Stimulated activated CD4-positive, alpha-beta T cell treated with anti-CD3 and anti-CD28 coated beads, Interleukin-15, amount 100 ng/mL, for 1 hour (primary cell): ENCODE measurements around the gene ZNF888.
A peak's percentile ranks its signal among the peaks of the same experiment; 100 is the strongest.
"Not testable (repeated sequence)": the region's sequence is repeated elsewhere in the genome, so short reads cannot be mapped to it uniquely, and the experiment has no call there.

ENCODE experiments used
- DNase-seq, 2 donors: peaks; one replicate each; pipeline ENCODE4 v3.0.0-alpha.2; 2020; ENCODE audit warnings: low read depth in 1 of 2, low spot score in 1 of 2

Gene ZNF888

GRCh38 chr19:52922841-52923777 lies at the start of gene ZNF888:
Gene ZNF888 (minus strand): TSS chr19:52923428. CDS start chr19:52917873, 5,555 bp downstream.
- DNase-seq, result peak; percentile 59 to 74

GRCh38 chr19:52967772-52968171 lies 44.5 kb upstream of the ZNF888 start:
- no peak for DNase-seq

GRCh38 chr19:52963247-52963618 lies 40.0 kb upstream of the ZNF888 start:
- no peak for DNase-seq

- DNase-seq, result peak; percentile 98 to 99
These were observed 39.4 kb upstream of the ZNF888 start, which contains the start of gene ZNF816 for GRCh38 chr19:52962394-52963246. Gene ZNF816 (minus strand): TSS chr19:52962881. CDS start chr19:52956089, 6,792 bp downstream.

- no peak for DNase-seq
These were observed 38.8 kb upstream of the ZNF888 start for GRCh38 chr19:52961981-52962380.

- DNase-seq, result no peak
These were observed 36.5 kb upstream of the ZNF888 start for GRCh38 chr19:52959613-52960295.

GRCh38 chr19:52957591-52957990 lies 34.4 kb upstream of the ZNF888 start:
- no peak for DNase-seq

GRCh38 chr19:52956917-52957316 lies 33.7 kb upstream of the ZNF888 start:
- no peak for DNase-seq

- DNase-seq, result no peak
These were observed 26.2 kb upstream of the ZNF888 start for GRCh38 chr19:52949422-52949821.

- DNase-seq, result no peak
These were observed 25.0 kb upstream of the ZNF888 start for GRCh38 chr19:52948025-52948770.

GRCh38 chr19:52946322-52947310 lies 23.4 kb upstream of the ZNF888 start:
- DNase-seq, result no peak

- no peak for DNase-seq
These were observed 22.6 kb upstream of the ZNF888 start for GRCh38 chr19:52945652-52946321.

- not testable (repeated sequence) for DNase-seq
These were observed 21.7 kb upstream of the ZNF888 start for GRCh38 chr19:52944703-52945493.

GRCh38 chr19:52943884-52944643 lies 20.8 kb upstream of the ZNF888 start:
- no peak for DNase-seq

GRCh38 chr19:52943134-52943883 lies 20.1 kb upstream of the ZNF888 start:
- no peak for DNase-seq

- peak; percentile 92 to 93 for DNase-seq
These were observed 19.3 kb upstream of the ZNF888 start for GRCh38 chr19:52942386-52943133.
